Posterior cingulate gyrus (tissue), 11 donors: Measurements from ENCODE around the gene PROSER3.

ENCODE experiments used
- DNase-seq, 10 donors: peaks; one replicate each; pipeline versions ENCODE4 v3.0.0 to v3.0.0-alpha.2; 2020 to 2021; ENCODE audit warnings: mixed read lengths in 3 of 10
- intact Hi-C: fragments of 100-400 bp; cut with DNase I; formaldehyde crosslinking; loops from one replicate; pipeline ENCODE4 v1.15.1; 2023

Gene PROSER3

DNA sequence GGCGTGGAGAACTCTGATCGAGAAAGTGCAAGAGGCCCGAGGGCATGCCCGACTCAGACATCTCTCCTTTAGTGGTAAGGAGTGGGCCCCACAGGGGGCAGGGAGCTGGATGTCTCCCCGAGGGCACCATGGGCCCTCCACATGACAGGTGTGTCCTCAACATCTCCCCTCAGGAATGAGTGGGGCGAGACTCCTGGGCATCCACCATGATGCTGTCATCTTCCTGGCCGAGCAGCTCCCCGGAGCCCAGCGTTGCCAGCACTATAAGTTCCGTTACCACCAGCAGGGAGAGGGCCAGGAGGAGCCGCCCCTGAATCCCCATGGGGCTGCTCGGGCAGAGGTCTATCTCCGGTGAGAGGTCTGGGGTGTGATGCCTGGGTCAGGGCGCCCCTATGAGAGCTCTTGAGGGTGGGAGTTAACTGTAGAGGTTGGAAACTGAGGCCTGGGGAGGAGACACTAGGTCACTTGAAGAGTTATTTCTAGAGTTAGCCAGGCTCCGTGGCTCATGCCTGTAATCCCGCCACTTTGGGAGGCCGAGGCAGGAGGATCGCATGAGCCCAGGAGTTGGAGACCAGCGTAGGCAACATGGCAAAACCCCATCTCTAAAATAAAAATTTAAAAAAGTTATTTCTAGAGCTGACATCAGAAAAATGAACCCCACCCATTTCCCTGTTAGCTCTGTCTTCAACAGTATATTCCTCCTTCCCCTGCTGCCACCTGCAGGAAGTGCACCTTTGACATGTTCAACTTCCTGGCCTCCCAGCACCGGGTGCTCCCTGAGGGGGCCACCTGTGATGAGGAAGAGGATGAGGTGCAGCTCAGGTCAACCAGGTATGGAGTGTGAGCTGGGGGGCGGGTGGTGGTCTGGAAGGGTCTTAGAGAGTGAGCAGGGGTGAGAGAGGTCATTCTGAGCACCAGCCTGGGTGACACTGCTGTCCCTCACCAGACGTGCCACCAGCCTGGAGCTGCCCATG, 20.8 kb upstream of the PROSER3 start:
- DNase-seq = peak in 1 of 10 donors; percentile 73
- intact Hi-C loops = no loop called here

DNA sequence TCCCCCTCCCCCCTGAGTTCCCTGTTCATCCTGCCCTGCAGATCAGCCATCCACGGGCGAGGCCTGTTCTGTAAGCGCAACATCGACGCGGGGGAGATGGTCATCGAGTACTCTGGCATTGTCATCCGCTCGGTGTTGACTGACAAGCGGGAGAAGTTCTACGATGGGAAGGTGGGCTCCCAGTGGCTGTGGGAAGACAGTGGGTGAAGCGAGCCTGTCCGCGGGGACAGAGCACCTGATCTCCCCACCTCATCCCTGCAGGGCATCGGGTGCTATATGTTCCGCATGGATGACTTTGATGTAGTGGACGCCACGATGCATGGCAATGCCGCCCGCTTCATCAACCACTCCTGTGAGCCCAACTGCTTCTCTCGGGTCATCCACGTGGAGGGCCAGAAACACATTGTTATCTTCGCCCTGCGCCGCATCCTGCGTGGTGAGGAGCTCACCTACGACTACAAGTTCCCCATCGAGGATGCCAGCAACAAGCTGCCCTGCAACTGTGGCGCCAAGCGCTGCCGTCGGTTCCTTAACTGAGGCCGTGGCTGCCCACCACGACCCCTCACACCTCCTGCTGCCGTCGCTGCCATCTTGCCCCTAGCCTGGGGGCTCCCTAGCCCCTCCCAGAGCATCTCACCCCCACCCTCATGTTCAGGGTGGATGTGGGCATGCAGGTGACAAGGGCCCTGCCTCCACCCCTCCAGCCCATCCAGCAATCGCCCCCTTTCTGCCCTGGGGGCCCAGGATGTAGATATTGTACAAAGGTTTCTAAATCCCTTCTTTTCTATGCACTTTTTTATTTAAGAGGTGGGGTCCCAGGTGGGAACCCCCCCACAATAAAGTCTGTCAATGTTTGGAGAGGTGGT, 19.7 kb upstream of the PROSER3 start:
- peak in 1 of 10 donors; percentile 72 for DNase-seq
- intact Hi-C loops = no loop called here

GRCh38 chr19:35738887-35739229, 19.1 kb upstream of the PROSER3 start:
- no peak for DNase-seq
- intact Hi-C loops = no loop called here

DNA sequence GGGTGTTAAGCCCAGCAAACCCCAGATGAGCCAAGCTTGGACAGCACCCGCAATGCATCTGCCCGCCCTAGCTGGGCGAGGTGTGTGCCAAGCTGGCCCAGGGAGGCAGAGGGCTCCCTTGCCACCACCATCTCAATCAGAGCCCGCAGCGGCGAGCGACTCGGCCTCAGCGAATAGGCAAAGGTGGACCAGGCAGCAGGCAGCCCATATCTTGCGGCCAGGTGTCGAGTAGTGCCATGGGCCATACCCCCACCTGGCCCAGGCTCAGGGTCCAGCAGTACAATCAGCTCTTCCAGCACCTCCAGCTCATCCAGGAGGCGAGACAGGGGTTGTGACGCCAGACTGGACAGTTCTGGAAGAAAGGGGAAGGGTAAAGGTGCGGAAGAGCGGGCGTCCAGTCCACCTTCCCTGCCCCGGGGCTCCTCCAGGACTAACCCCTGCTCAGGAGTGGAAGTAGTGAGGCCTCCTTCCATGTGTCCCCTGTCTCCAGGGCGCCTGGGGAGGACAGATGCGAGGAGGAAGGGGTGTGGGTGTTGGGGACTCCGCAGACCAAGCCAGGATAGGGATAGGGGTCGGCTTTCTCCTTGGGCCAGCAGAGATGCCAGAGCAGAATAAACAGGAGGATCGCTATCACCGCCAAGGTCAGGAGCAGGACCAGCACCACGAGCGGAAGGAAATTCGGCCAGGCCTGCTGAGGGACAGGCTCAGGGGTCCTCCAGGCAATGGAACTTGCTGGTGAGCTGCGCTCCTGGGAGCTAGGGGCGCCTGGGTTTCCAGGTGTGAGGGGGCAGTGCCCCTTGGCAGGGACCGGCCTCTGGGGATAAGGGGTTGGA, 18.5 kb upstream of the PROSER3 start:
- no peak for DNase-seq
- intact Hi-C loops = loop anchor here (1.0 kb wide), 1 partner anchor 192 kb away; no protein-coding TSS in a partner anchor

- no peak for DNase-seq
- intact Hi-C loops = loop anchor here (1.0 kb wide), 1 partner anchor 191 kb away; no protein-coding TSS in a partner anchor
Measured at GRCh38 chr19:35740108-35740422, 17.9 kb upstream of the PROSER3 start.

DNA sequence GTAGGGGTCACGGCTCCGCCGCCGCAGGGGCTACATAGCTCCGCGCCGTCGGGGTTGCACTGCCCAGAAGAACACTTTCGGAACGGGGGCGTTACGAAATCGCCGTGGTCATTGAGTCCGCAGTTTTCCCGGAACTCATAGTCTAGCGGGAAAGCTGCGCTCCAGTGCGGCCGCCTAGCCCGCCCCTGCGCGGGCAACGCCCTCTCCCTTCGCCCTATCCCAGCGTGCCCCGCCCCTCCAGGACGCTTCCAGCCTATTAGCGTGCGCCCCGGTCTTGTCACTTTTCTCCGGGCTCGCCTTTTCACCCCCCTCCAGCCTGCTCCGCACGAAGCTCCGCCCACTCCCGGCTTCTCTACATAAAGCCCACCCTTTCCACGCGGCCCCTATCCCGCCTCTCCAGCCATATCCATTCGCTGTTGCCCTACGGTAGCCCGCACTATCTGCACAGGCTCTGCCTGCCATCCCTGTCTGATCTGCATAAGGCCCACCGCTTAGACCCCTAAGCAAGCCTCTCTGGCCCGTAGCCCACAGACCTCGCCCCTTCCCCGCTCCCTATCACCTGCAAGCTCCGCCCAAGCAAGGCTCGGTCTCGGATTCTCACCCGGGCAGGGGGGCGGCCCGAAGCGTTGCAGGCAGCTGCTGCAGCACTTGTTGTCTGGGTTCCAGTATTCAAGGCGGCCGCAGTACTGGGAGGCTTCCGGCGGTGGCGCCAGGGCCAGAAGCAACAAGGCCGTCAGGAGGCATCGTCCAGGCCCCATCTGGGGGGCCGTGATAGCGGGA, 17.4 kb upstream of the PROSER3 start:
- DNase-seq = peak; percentile 97 to 100 (median 99)
- intact Hi-C loops = loop anchor here (1.0 kb wide), 1 partner anchor 191 kb away; no protein-coding TSS in a partner anchor

DNA sequence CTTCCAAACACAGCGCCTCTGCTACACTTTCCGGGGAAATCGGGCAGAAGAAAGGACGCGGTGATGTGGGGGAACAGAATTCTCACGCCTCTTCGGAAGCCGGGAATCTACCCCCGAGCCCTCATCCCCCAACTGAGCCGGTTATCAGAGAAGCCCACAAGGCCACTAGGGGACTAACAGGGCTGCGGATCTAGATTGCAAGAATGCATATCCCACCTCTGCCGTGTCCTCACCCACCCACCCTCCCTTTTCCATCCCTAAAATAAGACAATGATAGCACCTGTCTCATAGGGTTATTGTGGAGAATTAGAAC, 16.8 kb upstream of the PROSER3 start:
- intact Hi-C loops = no loop called here

DNA sequence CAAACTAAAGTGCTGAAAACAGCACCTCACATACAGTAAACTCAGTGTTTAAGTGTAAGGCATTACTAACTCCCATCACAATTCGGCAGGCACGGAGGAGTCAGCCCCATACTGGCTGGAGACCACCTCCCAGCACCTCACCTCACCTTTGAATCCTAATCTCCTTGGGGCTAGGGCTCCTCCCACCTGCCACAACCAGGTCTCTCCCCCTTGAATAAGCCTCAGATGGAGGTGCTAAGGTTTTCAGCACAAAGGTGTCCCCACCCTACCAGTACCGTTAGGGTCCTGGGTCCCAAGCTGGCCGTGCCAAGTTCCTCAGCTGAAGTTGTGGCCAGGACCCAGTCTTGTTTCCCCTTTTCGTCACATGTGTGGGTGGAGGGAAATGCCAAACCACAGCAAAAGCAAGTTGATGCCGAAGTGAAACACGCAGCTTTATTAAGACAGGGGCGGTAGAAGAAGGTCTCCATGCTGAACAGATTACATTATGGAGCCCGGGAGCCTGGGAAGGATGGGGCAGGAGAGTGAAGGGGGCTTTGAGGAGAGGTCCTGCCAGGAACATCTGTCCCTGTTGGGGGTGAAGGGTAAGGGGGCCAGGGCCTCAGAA, 15.8 kb upstream of the PROSER3 start, which contains the start of gene IGFLR1:
TSS of gene IGFLR1 (minus strand) at position 332 of the 604 bp plus-strand sequence. CDS start 1,272 bp downstream, outside the sequence.
- DNase-seq = no peak
- intact Hi-C loops = no loop called here

More for the DNA sequence above, 16.8 kb upstream of the PROSER3 start:
- DNase-seq = no peak

DNA sequence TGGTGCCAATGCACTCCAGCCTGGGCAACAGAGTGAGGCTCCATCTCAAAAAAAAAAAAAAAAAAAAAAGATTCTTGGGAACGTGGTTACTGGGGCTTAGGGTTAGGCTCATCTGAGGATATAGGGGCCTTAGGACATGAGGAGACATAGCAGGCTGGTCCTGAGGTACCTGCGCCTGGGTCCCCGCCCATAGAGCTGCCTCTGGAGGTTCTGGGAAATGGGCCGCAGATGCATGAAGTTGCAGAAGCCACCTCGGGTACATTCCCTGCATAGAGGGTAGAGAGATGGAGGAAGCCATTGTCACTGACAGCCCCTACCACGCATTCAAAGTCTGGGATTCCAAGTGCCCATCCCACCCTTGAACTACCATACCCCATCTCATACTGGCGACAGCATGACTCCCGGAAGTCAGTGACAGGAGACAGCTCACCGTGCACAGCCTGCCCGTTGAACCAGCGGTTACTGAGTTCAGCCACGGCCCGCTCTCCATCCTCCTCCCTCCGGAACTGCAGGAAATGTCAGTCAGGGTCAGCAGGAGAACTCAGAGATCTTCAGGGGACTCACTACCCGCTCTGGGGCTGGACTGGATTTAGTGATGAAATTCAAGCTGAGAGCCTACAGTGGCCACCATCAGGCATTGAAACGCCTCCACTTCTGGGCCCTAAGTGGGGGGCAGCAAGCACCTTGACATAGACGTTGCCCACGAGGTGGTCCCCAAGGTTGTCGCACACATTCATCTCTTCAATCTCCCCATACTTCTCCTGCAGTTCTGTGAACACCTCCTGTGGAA, 14.1 kb upstream of the PROSER3 start:
- intact Hi-C loops = no loop called here
- no peak for DNase-seq

DNA sequence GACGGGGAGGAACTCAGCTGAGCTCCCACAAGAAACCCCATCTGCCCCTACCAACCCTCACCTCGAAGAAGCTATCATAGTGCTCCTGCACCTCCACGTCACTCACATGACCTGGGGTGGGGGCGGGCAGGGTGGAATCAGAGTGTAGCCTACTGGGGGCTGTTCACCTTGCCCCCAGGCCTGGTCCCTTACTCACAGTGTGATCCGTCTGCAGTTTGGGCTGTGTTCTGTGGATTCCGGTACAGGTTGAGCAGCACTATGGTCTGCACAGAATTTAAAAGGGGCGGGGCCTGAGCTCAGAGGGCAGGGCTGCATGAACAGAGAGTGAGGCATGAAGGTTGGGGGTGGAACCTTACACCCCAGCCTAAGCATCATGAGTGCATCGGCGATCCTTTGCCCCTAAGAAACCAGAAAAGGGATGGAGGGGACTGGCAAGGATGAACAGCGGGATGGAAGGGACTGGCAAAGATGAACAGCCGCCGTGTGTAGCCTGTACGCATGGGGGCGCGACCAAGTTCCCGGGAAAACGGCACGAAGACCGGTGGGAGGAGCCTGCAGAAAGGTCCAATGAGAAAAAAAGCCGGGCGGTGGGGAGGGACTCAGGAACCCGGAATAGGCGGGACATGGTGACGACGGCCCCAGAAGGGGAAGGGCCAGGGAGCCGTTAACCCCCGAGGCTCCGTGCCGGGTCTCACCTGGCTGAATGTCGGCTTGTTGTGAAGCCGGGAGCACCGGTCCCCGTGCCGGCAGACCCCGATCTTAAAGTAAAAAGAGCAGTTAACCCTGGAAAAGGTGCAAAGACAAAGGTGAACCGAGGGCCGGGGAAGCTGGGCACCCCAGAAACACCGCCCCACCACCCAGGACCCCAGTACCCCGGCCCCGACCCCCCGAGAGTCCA, 13.3 kb upstream of the PROSER3 start:
- peak; percentile 93 to 99 (median 96) for DNase-seq
- intact Hi-C loops = no loop called here

GRCh38 chr19:35745328-35746086, 12.5 kb upstream of the PROSER3 start, which contains the start of the genes PSENEN and U2AF1L4:
PSENEN (plus strand) TSS chr19:35745651; CDS start chr19:35745931, 280 bp downstream.
U2AF1L4 (minus strand) TSS chr19:35745418; CDS start chr19:35745391, 27 bp downstream.
- peak; percentile 91 to 100 (median 97) for DNase-seq
- intact Hi-C loops = no loop called here

DNA sequence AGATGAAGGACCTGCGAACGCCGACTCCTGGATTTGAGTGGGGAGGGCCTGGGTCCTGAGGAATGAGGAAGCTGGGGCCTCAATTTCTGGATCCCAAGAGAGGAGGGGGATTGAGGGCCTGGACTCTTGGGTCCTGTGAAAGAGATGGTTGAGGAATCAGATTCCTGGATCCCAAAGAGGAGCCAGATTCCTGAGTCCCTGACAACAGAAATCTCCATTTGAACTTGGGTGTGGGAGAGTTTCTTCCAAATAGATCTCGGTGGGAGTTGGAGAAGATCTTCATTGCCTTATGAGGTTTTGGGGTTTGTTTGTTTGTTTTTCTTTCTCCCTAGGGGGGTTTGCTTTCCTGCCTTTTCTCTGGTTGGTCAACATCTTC, 11.9 kb upstream of the PROSER3 start:
- intact Hi-C loops = no loop called here

GRCh38 chr19:35746531-35746930, 11.4 kb upstream of the PROSER3 start:
- intact Hi-C loops = no loop called here
- DNase-seq = no peak

More for the DNA sequence above, 11.9 kb upstream of the PROSER3 start:
- DNase-seq = peak in 1 of 10 donors; percentile 61

GRCh38 chr19:35748106-35749020, 9.6 kb upstream of the PROSER3 start, which contains the start of gene LIN37:
LIN37 (plus strand) TSS chr19:35748576; CDS start chr19:35748725, 149 bp downstream.
- DNase-seq = peak; percentile 99 to 100 (median 100)
- intact Hi-C loops = loop anchor here (1.0 kb wide), 1 partner anchor 10 kb away; the partner anchor contains the start of gene PROSER3

GRCh38 chr19:35750167-35750566, 7.8 kb upstream of the PROSER3 start:
- DNase-seq = peak in 1 of 10 donors; percentile 51
- intact Hi-C loops = no loop called here
